ENCODE measurements around the gene HGS.
A peak's percentile ranks its signal among the peaks of the same experiment; 100 is the strongest.

Gene HGS

GRCh38 chr17:81683584-81684441 is at the start of gene HGS, which contains the start of gene ARL16:
Gene HGS (plus strand): TSS chr17:81684011. CDS start chr17:81684067, 56 bp downstream.
Gene ARL16 (minus strand): TSS chr17:81683797. CDS start chr17:81683753, 44 bp downstream.
- DNase-seq = peak; percentile 99
- in situ Hi-C loops (cut with MboI; ENCODE audit: low pct_unique_long_range_greater_than_20kb, low sequenced_read_pairs) = no loop called here

GRCh38 chr17:81635431-81635830 is 48.4 kb upstream of the HGS start:
- in situ Hi-C loops (cut with MboI; ENCODE audit: low pct_unique_long_range_greater_than_20kb, low sequenced_read_pairs) = no loop called here
- DNase-seq = no peak

- no peak for DNase-seq
- in situ Hi-C loops (cut with MboI; ENCODE audit: low pct_unique_long_range_greater_than_20kb, low sequenced_read_pairs) = no loop called here
These were observed 47.8 kb upstream of the HGS start for GRCh38 chr17:81635973-81636504.

- DNase-seq = peak; percentile 87
- in situ Hi-C loops (cut with MboI; ENCODE audit: low pct_unique_long_range_greater_than_20kb, low sequenced_read_pairs) = no loop called here
These were observed 47.1 kb upstream of the HGS start, which contains the start of the genes NPLOC4 and TSPAN10 for GRCh38 chr17:81636505-81637288. Gene NPLOC4 (minus strand): TSS chr17:81637112. CDS start chr17:81636930, 182 bp downstream. Gene TSPAN10 (plus strand): TSS chr17:81637196. CDS start chr17:81642413, 5,217 bp downstream.

- no peak for DNase-seq
- in situ Hi-C loops (cut with MboI; ENCODE audit: low pct_unique_long_range_greater_than_20kb, low sequenced_read_pairs) = no loop called here
These were observed 45.1 kb upstream of the HGS start for GRCh38 chr17:81638683-81639082.

- in situ Hi-C loops (cut with MboI; ENCODE audit: low pct_unique_long_range_greater_than_20kb, low sequenced_read_pairs) = no loop called here
- no peak for DNase-seq
These were observed 43.8 kb upstream of the HGS start for GRCh38 chr17:81640011-81640410.

GRCh38 chr17:81641825-81642489 is 41.9 kb upstream of the HGS start:
- DNase-seq = no peak
- in situ Hi-C loops (cut with MboI; ENCODE audit: low pct_unique_long_range_greater_than_20kb, low sequenced_read_pairs) = no loop called here

- DNase-seq = no peak
- in situ Hi-C loops (cut with MboI; ENCODE audit: low pct_unique_long_range_greater_than_20kb, low sequenced_read_pairs) = no loop called here
These were observed 39.3 kb upstream of the HGS start for GRCh38 chr17:81644496-81644895.

- in situ Hi-C loops (cut with MboI; ENCODE audit: low pct_unique_long_range_greater_than_20kb, low sequenced_read_pairs) = no loop called here
- DNase-seq = no peak
These were observed 38.5 kb upstream of the HGS start for GRCh38 chr17:81644976-81645952.

- in situ Hi-C loops (cut with MboI; ENCODE audit: low pct_unique_long_range_greater_than_20kb, low sequenced_read_pairs) = no loop called here
- no peak for DNase-seq
These were observed 36.8 kb upstream of the HGS start for GRCh38 chr17:81646869-81647600.

GRCh38 chr17:81647640-81648012 is 36.2 kb upstream of the HGS start:
- no peak for DNase-seq
- in situ Hi-C loops (cut with MboI; ENCODE audit: low pct_unique_long_range_greater_than_20kb, low sequenced_read_pairs) = no loop called here

GRCh38 chr17:81648013-81648706 is 35.7 kb upstream of the HGS start:
- in situ Hi-C loops (cut with MboI; ENCODE audit: low pct_unique_long_range_greater_than_20kb, low sequenced_read_pairs) = no loop called here
- DNase-seq = no peak

- DNase-seq = no peak
- in situ Hi-C loops (cut with MboI; ENCODE audit: low pct_unique_long_range_greater_than_20kb, low sequenced_read_pairs) = no loop called here
These were observed 35.1 kb upstream of the HGS start for GRCh38 chr17:81648707-81649085.

GRCh38 chr17:81650951-81651350 is 32.9 kb upstream of the HGS start:
- in situ Hi-C loops (cut with MboI; ENCODE audit: low pct_unique_long_range_greater_than_20kb, low sequenced_read_pairs) = no loop called here
- DNase-seq = no peak

GRCh38 chr17:81651692-81652091 is 32.1 kb upstream of the HGS start:
- in situ Hi-C loops (cut with MboI; ENCODE audit: low pct_unique_long_range_greater_than_20kb, low sequenced_read_pairs) = no loop called here
- DNase-seq = no peak

GRCh38 chr17:81652906-81653771 is 30.7 kb upstream of the HGS start:
- no peak for DNase-seq
- in situ Hi-C loops (cut with MboI; ENCODE audit: low pct_unique_long_range_greater_than_20kb, low sequenced_read_pairs) = no loop called here

Data from KBM-7 (cell line).